ENCODE measurements around the gene INPPL1.
"Not testable (repeated sequence)": the region's sequence is repeated elsewhere in the genome, so short reads cannot be mapped to it uniquely, and the experiment has no call there.

Gene INPPL1

GRCh38 chr11:72201445-72201844 is 23.1 kb upstream of the INPPL1 start:
- not testable (repeated sequence) for ATAC-seq (replicated peaks); H3K36me3 Mint-ChIP-seq; H3K4me3 Mint-ChIP-seq; H3K9me3 Mint-ChIP-seq; DNase-seq; H3K27me3 Mint-ChIP-seq; H3K27ac Mint-ChIP-seq
- peaks cover 2 to 12% of the 10 kb centered on the region in 2 donors for H3K4me1 Mint-ChIP-seq

GRCh38 chr11:72202571-72202970 is 22.0 kb upstream of the INPPL1 start:
- ATAC-seq (replicated peaks) (no peak), DNase-seq (no peak)
- no peaks in the 10 kb centered on the region for H3K27me3 Mint-ChIP-seq
- H3K9me3 Mint-ChIP-seq, result no peaks in the 10 kb centered on the region
- H3K4me1 Mint-ChIP-seq, result peaks cover 2 to 17% of the 10 kb centered on the region in 2 donors
- H3K27ac Mint-ChIP-seq, result no peak overlapping the region
- H3K4me3 Mint-ChIP-seq, result no peak overlapping the region
- no peaks in the 10 kb centered on the region for H3K36me3 Mint-ChIP-seq

- H3K27ac Mint-ChIP-seq, result no peak overlapping the region
- peaks cover 2 to 17% of the 10 kb centered on the region in 2 donors for H3K4me1 Mint-ChIP-seq
- no peak overlapping the region for H3K4me3 Mint-ChIP-seq
- H3K9me3 Mint-ChIP-seq, result no peaks in the 10 kb centered on the region
- H3K36me3 Mint-ChIP-seq, result no peaks in the 10 kb centered on the region
- no peak for DNase-seq
- no peak for ATAC-seq (replicated peaks)
- no peaks in the 10 kb centered on the region for H3K27me3 Mint-ChIP-seq
Measured at GRCh38 chr11:72203163-72203562, 21.4 kb upstream of the INPPL1 start.

GRCh38 chr11:72204886-72205285 is 19.7 kb upstream of the INPPL1 start:
- Mint-ChIP-seq H3K27me3 (peaks cover 13% of the 10 kb centered on the region in 2 donors), H3K36me3 (peaks cover 11 to 12% of the 10 kb centered on the region in 2 donors), H3K9me3 (peaks cover 12 to 13% of the 10 kb centered on the region in 2 donors), H3K4me3 (no peak overlapping the region), H3K27ac (no peak overlapping the region), H3K4me1 (peaks cover 2 to 17% of the 10 kb centered on the region in 2 donors)
- no peak for ATAC-seq (replicated peaks)
- no peak for DNase-seq

- ATAC-seq (replicated peaks); H3K4me3 Mint-ChIP-seq; DNase-seq; H3K27ac Mint-ChIP-seq: not testable (repeated sequence)
- peaks cover 16 to 17% of the 10 kb centered on the region in 2 donors for H3K27me3 Mint-ChIP-seq
- peaks cover 2 to 17% of the 10 kb centered on the region in 2 donors for H3K4me1 Mint-ChIP-seq
- H3K36me3 Mint-ChIP-seq, result peaks cover 11 to 14% of the 10 kb centered on the region in 2 donors
- H3K9me3 Mint-ChIP-seq, result peaks cover 14 to 16% of the 10 kb centered on the region in 2 donors
Measured at GRCh38 chr11:72206794-72207193, 17.8 kb upstream of the INPPL1 start.

- ATAC-seq (replicated peaks), result no peak
Measured at GRCh38 chr11:72208281-72208680, 16.3 kb upstream of the INPPL1 start.

GRCh38 chr11:72209101-72209500 is 15.5 kb upstream of the INPPL1 start:
- H3K27ac Mint-ChIP-seq, result no peak overlapping the region
- peaks cover 16 to 22% of the 10 kb centered on the region in 2 donors for H3K27me3 Mint-ChIP-seq
- DNase-seq, result no peak
- H3K4me3 Mint-ChIP-seq, result no peak overlapping the region
- peaks cover 11 to 14% of the 10 kb centered on the region in 2 donors for H3K36me3 Mint-ChIP-seq
- no peak for ATAC-seq (replicated peaks)
- peaks cover 14 to 16% of the 10 kb centered on the region in 2 donors for H3K9me3 Mint-ChIP-seq
- H3K4me1 Mint-ChIP-seq, result peaks cover 2 to 17% of the 10 kb centered on the region in 2 donors

More at GRCh38 chr11:72208281-72208680, 16.3 kb upstream of the INPPL1 start:
- no peak overlapping the region for H3K27ac Mint-ChIP-seq
- peaks cover 11 to 14% of the 10 kb centered on the region in 2 donors for H3K36me3 Mint-ChIP-seq
- peaks cover 16 to 22% of the 10 kb centered on the region in 2 donors for H3K27me3 Mint-ChIP-seq
- H3K9me3 Mint-ChIP-seq, result peaks cover 14 to 16% of the 10 kb centered on the region in 2 donors
- no peak for DNase-seq
- H3K4me3 Mint-ChIP-seq, result no peak overlapping the region
- peaks cover 2 to 17% of the 10 kb centered on the region in 2 donors for H3K4me1 Mint-ChIP-seq

- H3K4me3 Mint-ChIP-seq, result no peak within 1 kb of the TSS
- no peak for DNase-seq
- peaks cover 0 to 4% of the 10 kb centered on the region in 2 donors for H3K27me3 Mint-ChIP-seq
- no peaks in the 10 kb centered on the region for H3K9me3 Mint-ChIP-seq
- H3K4me1 Mint-ChIP-seq, result peaks cover 23 to 41% of the 10 kb centered on the region in 2 donors
- no peak for ATAC-seq (replicated peaks)
- H3K36me3 Mint-ChIP-seq, result no peaks in the 10 kb centered on the region
- H3K27ac Mint-ChIP-seq, result peak within 1 kb of the TSS; percentile 7
Measured at GRCh38 chr11:72216638-72217037, 7.9 kb upstream of the INPPL1 start, which contains the start of gene FOLR2. FOLR2 (plus strand) TSS chr11:72216794; CDS start chr11:72218585, 1,791 bp downstream.

- DNase-seq, result no peak
- H3K9me3 Mint-ChIP-seq, result no peaks in the 10 kb centered on the region
- peaks cover 29 to 53% of the 10 kb centered on the region in 2 donors for H3K4me1 Mint-ChIP-seq
- H3K27me3 Mint-ChIP-seq, result no peaks in the 10 kb centered on the region
- peak overlapping the region in 1 of 2 donors; percentile 44 for H3K4me3 Mint-ChIP-seq
- peak overlapping the region; percentile 73 for H3K27ac Mint-ChIP-seq
- H3K36me3 Mint-ChIP-seq, result no peaks in the 10 kb centered on the region
- peak; percentile 20 to 50 for ATAC-seq (replicated peaks)
Measured at GRCh38 chr11:72217841-72218240, 6.7 kb upstream of the INPPL1 start.

GRCh38 chr11:72218251-72218745 is 6.3 kb upstream of the INPPL1 start:
- DNase-seq (no peak), ATAC-seq (replicated peaks) (no peak)
- H3K4me3 Mint-ChIP-seq, result peak overlapping the region in 1 of 2 donors; percentile 44
- peak overlapping the region; percentile 73 for H3K27ac Mint-ChIP-seq
- no peaks in the 10 kb centered on the region for H3K36me3 Mint-ChIP-seq
- no peaks in the 10 kb centered on the region for H3K9me3 Mint-ChIP-seq
- H3K27me3 Mint-ChIP-seq, result no peaks in the 10 kb centered on the region
- H3K4me1 Mint-ChIP-seq, result peaks cover 29 to 55% of the 10 kb centered on the region in 2 donors

- DNase-seq, result no peak
- Mint-ChIP-seq H3K36me3 (peaks cover 6 to 10% of the 10 kb centered on the region in 2 donors), H3K4me1 (peaks cover 38 to 64% of the 10 kb centered on the region in 2 donors), H3K27ac (no peak overlapping the region), H3K4me3 (peak overlapping the region; percentile 37 to 56), H3K27me3 (no peaks in the 10 kb centered on the region), H3K9me3 (no peaks in the 10 kb centered on the region)
- ATAC-seq (replicated peaks), result no peak
Measured at GRCh38 chr11:72220696-72221363, 3.7 kb upstream of the INPPL1 start.

GRCh38 chr11:72221386-72222075 is 3.0 kb upstream of the INPPL1 start:
- Mint-ChIP-seq H3K36me3 (peaks cover 6 to 10% of the 10 kb centered on the region in 2 donors), H3K4me1 (peaks cover 37 to 67% of the 10 kb centered on the region in 2 donors), H3K27ac (no peak overlapping the region), H3K27me3 (no peaks in the 10 kb centered on the region), H3K4me3 (peak overlapping the region; percentile 37 to 56), H3K9me3 (no peaks in the 10 kb centered on the region)
- ATAC-seq (replicated peaks), result no peak
- DNase-seq, result no peak

GRCh38 chr11:72222106-72222891 is 2.3 kb upstream of the INPPL1 start:
- peak overlapping the region; percentile 94 for H3K27ac Mint-ChIP-seq
- H3K9me3 Mint-ChIP-seq, result no peaks in the 10 kb centered on the region
- DNase-seq (no peak), ATAC-seq (replicated peaks) (no peak)
- H3K4me1 Mint-ChIP-seq, result peaks cover 33 to 62% of the 10 kb centered on the region in 2 donors
- peaks cover 6 to 12% of the 10 kb centered on the region in 2 donors for H3K36me3 Mint-ChIP-seq
- peak overlapping the region; percentile 88 to 99 for H3K4me3 Mint-ChIP-seq
- H3K27me3 Mint-ChIP-seq, result no peaks in the 10 kb centered on the region

Measured in stimulated activated naive B cell treated with anti-CD40 and anti-IgM and Interleukin-4, amounts not matched to agents 10 μg/mL and 1 μg/mL and 100 μg/mL, for 72 hours (primary cell).